ENCODE measurements around the gene RASGRP2. TPM values are rescaled to one million over a fixed set of nuclear protein-coding genes. Genes with fewer than 3 reads are reported as not detected.

RASGRP2 gene
- total RNA-seq, 1 experiment from 2014 or later, result not detected

DNA sequence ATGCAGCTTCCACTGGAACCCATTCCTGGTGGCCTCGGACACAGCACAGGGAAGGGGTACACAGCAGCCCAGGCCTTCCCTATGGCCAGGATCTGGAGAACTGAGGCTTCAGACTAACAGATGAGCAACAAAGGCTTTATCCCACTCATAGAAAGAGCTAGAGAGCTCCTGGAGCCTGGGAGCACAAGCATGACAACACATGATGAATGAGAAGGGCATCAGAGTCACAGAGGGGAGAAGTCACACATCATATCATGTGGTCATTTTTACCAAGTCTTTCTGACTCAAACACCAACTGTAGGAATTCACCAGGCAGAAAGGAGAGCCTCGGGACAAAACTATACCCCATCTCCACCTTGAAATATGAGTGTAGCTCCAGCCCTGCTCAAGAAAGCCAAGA lies 64.1 kb downstream of the RASGRP2 start:
- no peaks in the 10 kb centered on the region for H3K9me2 ChIP-seq (replicated peaks; ENCODE audit: low read length)
- ATAC-seq, result no peak
- no TSS peak for BruUV-seq (replicated peaks)
- ChIA-PET POLR2A (ENCODE audit: unreplicated experiment) (no interaction called here), CTCF (interaction anchor here (0.5 to 1.4 kb wide), 2 partner anchors 9 to 25 kb away, joined by 5 to 9 read pairs; no protein-coding TSS in a partner anchor)
- H3K9ac ChIP-seq (ENCODE audit: low read length), result no peak overlapping the region
- H3K4me2 ChIP-seq (ENCODE audit: low read length), result no peak overlapping the region
- H3K36me3 ChIP-seq (ENCODE audit: low read depth, low read length), result no peaks in the 10 kb centered on the region
- no peaks in the 10 kb centered on the region for H4K20me1 ChIP-seq (ENCODE audit: low read length)
- H3F3A ChIP-seq (ENCODE audit: low read length, unreplicated experiment), result no peaks in the 10 kb centered on the region
- H3K27me3 ChIP-seq (ENCODE audit: low read length), result peaks cover 60% of the 10 kb centered on the region
- H2AFZ ChIP-seq (ENCODE audit: low read length), result no peak overlapping the region
- H3K4me3 ChIP-seq (ENCODE audit: low read length), result no peak overlapping the region
- no peaks in the 10 kb centered on the region for H3K79me2 ChIP-seq (ENCODE audit: low read length)
- no peak for DNase-seq
- H3K9me3 ChIP-seq (ENCODE audit: low read length), result no peaks in the 10 kb centered on the region
- intact Hi-C loops (cut with micrococcal nuclease), result no loop called here
- no peak for TF ChIP-seq EZH2 (IDR thresholded peaks at IDR 0.05; ENCODE audit: low read length, unreplicated experiment)
- no peak for TF ChIP-seq EZH2phosphoT487 (IDR thresholded peaks at IDR 0.05; ENCODE audit: borderline replicate concordance, low read length)
- TF ChIP-seq, protein P1, sequence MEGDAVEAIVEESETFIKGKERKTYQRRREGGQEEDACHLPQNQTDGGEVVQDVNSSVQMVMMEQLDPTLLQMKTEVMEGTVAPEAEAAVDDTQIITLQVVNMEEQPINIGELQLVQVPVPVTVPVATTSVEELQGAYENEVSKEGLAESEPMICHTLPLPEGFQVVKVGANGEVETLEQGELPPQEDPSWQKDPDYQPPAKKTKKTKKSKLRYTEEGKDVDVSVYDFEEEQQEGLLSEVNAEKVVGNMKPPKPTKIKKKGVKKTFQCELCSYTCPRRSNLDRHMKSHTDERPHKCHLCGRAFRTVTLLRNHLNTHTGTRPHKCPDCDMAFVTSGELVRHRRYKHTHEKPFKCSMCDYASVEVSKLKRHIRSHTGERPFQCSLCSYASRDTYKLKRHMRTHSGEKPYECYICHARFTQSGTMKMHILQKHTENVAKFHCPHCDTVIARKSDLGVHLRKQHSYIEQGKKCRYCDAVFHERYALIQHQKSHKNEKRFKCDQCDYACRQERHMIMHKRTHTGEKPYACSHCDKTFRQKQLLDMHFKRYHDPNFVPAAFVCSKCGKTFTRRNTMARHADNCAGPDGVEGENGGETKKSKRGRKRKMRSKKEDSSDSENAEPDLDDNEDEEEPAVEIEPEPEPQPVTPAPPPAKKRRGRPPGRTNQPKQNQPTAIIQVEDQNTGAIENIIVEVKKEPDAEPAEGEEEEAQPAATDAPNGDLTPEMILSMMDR (conservative IDR thresholded peaks at IDR 0.05; ENCODE audit: low read depth, low read length), result no peak
- H3K4me1 ChIP-seq (ENCODE audit: insufficient read depth, low read length), result no peaks in the 10 kb centered on the region
- no peak overlapping the region for H3K27ac ChIP-seq (ENCODE audit: low read length)

- CTCF ChIA-PET, result no interaction called here
- no peak for ATAC-seq
These were observed 66.4 kb downstream of the RASGRP2 start for GRCh38 chr11:64677441-64678023.

More at GRCh38 chr11:64677441-64678023, 66.4 kb downstream of the RASGRP2 start:
- peaks cover 75% of the 10 kb centered on the region for H3K27me3 ChIP-seq (ENCODE audit: low read length)
- intact Hi-C loops (cut with micrococcal nuclease), result no loop called here
- no peak overlapping the region for H3K9ac ChIP-seq (ENCODE audit: low read length)
- POLR2A ChIA-PET (ENCODE audit: unreplicated experiment), result no interaction called here
- H3K4me1 ChIP-seq (ENCODE audit: insufficient read depth, low read length), result no peaks in the 10 kb centered on the region
- H3K36me3 ChIP-seq (ENCODE audit: low read depth, low read length), result no peaks in the 10 kb centered on the region
- no peak overlapping the region for H2AFZ ChIP-seq (ENCODE audit: low read length)
- H3K4me2 ChIP-seq (ENCODE audit: low read length), result no peak overlapping the region
- no peak overlapping the region for H3K27ac ChIP-seq (ENCODE audit: low read length)
- no peaks in the 10 kb centered on the region for H3K9me3 ChIP-seq (ENCODE audit: low read length)
- H3K9me2 ChIP-seq (replicated peaks; ENCODE audit: low read length), result no peaks in the 10 kb centered on the region
- BruUV-seq (replicated peaks), result no TSS peak
- no peak for DNase-seq
- no peaks in the 10 kb centered on the region for H4K20me1 ChIP-seq (ENCODE audit: low read length)
- no peak overlapping the region for H3K4me3 ChIP-seq (ENCODE audit: low read length)
- H3F3A ChIP-seq (ENCODE audit: low read length, unreplicated experiment), result no peaks in the 10 kb centered on the region
- TF ChIP-seq EZH2phosphoT487 (IDR thresholded peaks at IDR 0.05; ENCODE audit: borderline replicate concordance, low read length) (no peak), EZH2 (IDR thresholded peaks at IDR 0.05; ENCODE audit: low read length, unreplicated experiment) (no peak)
- TF ChIP-seq, protein P1 (conservative IDR thresholded peaks at IDR 0.05; ENCODE audit: low read depth, low read length), result no peak
- no peaks in the 10 kb centered on the region for H3K79me2 ChIP-seq (ENCODE audit: low read length)

Other genes with a start within 250 kb of the RASGRP2 start
- gene SLC22A11, start 188.2 kb downstream of the RASGRP2 start, total RNA-seq (2014; rRNA removed), result not detected in 2 replicates
- not detected in 2 replicates for gene SLC22A12, start 152.9 kb downstream of the RASGRP2 start, total RNA-seq (2014; rRNA removed)
- not detected in 2 replicates for gene NRXN2, start 20.9 kb downstream of the RASGRP2 start, total RNA-seq (2014; rRNA removed)
- gene PYGM, start 15.8 kb upstream of the RASGRP2 start, total RNA-seq (2014; rRNA removed), result 0.95 and 1.3 TPM in 2 replicates
- 209 and 217 TPM in 2 replicates for gene SF1, start 34.4 kb upstream of the RASGRP2 start, total RNA-seq (2014; rRNA removed)
- gene MAP4K2, start 59.1 kb upstream of the RASGRP2 start, total RNA-seq (2014; rRNA removed), result 55.6 and 57.0 TPM in 2 replicates
- gene MEN1, start 66.4 kb upstream of the RASGRP2 start, total RNA-seq (2014; rRNA removed), result 46.1 and 54.1 TPM in 2 replicates
- gene CDC42BPG, start 100.5 kb upstream of the RASGRP2 start, total RNA-seq (2014; rRNA removed), result 14.5 and 30.5 TPM in 2 replicates
- gene EHD1, start 134.5 kb upstream of the RASGRP2 start, total RNA-seq (2014; rRNA removed), result 340 and 370 TPM in 2 replicates
- gene ATG2A, start 173.1 kb upstream of the RASGRP2 start, total RNA-seq (2014; rRNA removed), result 45.6 and 51.4 TPM in 2 replicates
- gene PPP2R5B, start 180.5 kb upstream of the RASGRP2 start, total RNA-seq (2014; rRNA removed), result 24.9 and 31.3 TPM in 2 replicates
- gene GPHA2, start 191.8 kb upstream of the RASGRP2 start, total RNA-seq (2014; rRNA removed), result not detected in 2 replicates
- not detected in 2 replicates for gene MAJIN, start 228.0 kb upstream of the RASGRP2 start, total RNA-seq (2014; rRNA removed)

Data from PC-3 (cell line).